Stimulated activated CD8-positive, alpha-beta memory T cell treated with anti-CD3 and anti-CD28 coated beads, Interleukin-4, amount 100 ng/mL, for 48 hours (primary cell): ENCODE measurements around the gene ABCA13.
"Not testable (repeated sequence)": the region's sequence is repeated elsewhere in the genome, so short reads cannot be mapped to it uniquely, and the experiment has no call there.

Experiments used
- DNase-seq: peaks from one replicate; pipeline ENCODE4 v3.0.0-alpha.2; 2020

Gene ABCA13

DNA sequence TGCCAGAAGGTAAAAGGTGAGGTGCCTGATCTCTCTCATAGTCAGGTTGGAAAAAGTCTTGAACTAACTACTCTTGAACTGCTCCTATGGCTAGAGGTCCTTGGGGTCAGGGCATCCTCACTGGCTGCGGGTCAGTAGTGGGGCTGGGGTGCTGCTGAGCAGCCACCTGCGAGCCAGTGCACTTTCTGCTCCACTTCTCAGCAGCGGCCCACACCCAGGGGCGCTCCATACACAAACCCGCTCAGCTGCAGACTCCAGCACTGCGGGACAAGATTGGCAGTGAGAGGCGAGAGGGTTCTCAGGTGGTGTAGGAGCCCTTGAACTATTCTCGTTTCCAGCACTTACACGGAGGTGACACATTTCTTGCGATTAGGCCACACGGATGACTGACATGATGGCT, 6.0 kb downstream of the ABCA13 start:
- no peak for DNase-seq

DNA sequence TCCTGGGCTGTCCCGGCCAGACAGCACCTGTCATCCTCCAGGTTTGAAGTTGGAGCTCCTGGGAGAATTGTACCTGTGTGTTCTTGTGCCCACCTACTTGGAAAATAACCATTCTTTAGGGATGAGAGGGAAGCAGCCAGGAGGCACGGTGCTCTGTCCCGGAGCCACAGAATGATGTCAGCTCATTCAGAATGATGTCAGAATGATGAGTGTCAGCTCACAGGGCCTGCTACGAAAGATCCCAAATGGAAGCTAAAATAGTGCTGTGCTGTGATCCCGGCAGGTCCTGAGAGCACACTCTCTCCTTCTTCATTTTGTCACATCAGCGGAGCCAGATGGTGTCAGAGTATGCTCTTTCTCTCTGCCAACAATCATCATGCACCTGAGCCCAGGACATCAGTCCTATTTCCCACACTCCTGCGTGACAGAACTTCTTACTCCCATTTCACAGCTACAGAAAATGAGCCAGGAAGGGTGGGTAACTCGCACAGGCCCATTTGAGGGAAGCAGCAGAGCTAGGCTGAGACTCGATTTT, 8.3 kb downstream of the ABCA13 start:
- DNase-seq = no peak

DNA sequence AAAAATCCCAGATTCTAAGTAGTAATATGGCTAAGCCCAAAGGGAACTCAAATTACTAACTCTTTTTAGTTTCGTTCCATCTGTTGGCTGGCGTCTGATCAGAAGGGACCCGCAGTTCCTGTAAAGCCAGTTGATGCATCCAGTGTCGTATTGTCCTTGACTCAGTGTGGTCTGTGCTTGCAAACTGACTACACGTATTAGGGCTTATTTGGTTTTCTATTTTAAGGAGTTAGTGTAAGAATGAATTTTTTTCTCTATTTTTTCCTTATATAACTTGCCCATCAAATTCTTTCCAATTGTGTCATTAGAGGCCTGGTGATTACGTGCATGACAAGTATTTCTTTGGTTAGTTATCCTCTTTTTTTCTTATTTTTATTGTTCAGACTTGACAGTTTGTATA, 9.7 kb downstream of the ABCA13 start:
- no peak for DNase-seq

DNA sequence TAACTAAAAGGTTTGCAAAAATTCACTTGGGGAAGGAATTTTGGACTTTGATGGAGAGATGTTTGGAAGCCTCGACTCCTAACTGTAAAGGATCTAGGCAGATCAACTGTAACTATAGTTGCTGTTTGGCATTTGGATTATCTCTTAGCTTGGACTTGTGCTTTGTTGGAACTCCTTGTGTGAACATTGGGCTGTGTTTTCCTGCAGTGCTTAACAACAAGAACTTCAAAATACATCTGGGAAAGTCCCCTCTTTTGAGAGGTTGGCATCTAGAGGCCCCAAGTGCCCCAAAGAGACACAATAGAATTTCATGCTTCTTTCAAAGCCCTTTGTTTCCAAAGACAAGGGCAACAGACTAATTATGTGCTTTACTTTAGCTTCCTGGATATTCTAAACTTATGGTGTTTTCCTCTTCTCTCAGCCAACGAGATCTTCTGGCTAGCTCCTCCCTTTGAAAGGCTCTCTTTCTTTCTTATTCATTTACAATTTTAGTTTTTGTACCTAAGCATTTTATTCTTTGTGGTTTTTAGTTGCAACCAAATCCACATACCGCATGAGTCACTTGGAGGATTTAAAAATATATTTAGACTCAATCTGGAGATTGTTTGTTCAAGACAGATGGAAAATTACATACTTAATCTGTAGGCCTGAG, 11.6 kb downstream of the ABCA13 start:
- no peak for DNase-seq

DNA sequence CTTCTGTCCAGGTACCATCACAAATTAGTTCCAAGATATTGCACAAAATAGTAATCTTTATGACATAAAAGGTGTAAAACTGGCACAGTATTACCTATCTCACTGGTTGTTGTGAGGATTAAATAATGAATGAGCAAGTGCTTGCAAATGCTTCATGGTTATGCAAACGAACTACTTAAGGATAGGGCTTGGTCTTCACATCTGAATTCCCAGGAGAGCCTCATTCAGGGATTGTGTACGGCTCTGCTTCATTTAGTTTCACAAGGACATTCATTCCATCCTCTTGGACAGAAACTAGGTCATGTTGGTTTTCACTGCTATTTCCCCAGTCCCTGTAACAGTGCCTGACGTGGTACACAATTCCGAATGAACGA, 12.1 kb downstream of the ABCA13 start:
- DNase-seq = no peak

GRCh38 chr7:48183965-48184364, 12.7 kb downstream of the ABCA13 start:
- no peak for DNase-seq

DNA sequence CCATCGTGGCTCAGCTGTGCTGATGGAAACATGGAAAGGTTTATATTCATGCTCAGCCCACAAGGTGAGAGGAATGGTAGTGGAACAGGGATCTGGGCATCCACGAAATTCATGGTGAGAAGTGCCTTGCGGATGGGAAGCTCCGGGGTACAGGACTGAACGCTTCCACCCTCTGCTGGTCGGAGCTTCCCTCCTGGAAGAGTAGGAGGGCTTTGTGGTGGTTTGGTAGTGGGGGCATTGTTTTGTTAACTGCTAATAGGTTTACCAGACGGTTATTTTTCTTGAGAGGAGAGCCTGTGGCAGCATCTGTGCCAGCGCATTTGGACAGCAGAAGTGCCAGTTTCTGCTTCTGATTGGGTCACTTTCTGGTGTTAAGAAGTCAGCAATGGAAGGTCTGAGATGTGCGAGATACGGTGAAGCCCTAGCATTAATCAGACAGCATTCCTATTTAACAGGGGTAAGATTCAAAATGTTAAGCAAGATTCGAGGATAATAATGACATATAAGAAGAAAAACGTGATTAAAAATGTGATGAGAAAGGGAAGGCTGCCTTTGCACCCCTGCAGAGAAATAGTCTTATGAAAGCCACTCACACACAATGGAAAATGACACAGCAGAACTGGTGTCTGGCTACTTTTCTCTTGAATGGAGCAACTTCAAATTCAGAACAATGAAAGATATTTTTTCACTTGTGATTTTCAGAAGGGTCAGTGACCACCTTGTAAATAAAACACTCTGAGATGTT, 17.7 kb downstream of the ABCA13 start:
- no peak for DNase-seq

DNA sequence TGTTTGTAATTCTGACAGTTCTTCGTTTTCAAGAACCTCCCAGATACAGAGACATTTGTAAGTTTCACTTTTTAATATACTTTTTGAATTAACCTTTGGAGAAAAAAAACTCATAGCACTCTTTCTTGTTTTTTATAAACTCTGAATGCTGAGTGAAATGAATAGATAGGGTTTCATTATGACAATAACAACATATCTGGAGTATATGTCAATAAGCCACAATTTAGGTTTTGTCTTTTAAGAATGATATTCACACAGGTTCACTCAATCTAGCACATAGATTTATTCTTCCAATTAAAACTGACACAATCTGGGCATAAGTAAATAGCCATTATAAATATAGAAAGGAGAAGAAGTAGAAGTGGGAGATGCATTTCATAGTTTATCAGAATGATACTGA, 21.7 kb downstream of the ABCA13 start:
- no peak for DNase-seq

- DNase-seq = no peak
Measured at GRCh38 chr7:48193421-48193820, 22.2 kb downstream of the ABCA13 start.

GRCh38 chr7:48200946-48201589, 29.8 kb downstream of the ABCA13 start:
- not testable (repeated sequence) for DNase-seq

- not testable (repeated sequence) for DNase-seq
Measured at GRCh38 chr7:48202916-48203315, 31.7 kb downstream of the ABCA13 start.

DNA sequence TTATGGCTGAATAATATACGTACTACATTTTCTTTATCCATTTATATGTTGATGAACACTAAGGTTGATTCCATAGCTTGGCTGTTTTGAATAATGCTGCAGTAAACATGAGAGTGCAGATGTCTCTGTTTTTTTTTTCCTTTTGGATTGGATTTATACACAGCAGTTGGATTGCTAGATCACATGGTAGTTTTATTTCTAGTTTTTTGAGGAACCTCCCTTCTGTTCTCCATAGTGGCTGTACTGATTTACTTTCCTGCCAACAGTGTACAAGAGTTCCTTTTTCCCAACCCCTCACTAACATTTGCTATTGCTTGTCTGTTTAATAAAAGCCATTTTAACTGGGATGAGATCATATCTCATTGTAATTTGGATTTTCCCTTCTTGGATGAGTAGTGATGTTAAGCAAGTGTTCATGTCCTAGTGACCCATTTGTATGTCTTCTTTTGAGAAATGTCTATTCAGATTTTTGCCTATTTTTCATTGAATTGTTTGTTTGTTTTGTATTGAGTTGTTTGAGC, 36.0 kb downstream of the ABCA13 start:
- DNase-seq = no peak

- no peak for DNase-seq
Measured at GRCh38 chr7:48209004-48209600, 37.8 kb downstream of the ABCA13 start.

DNA sequence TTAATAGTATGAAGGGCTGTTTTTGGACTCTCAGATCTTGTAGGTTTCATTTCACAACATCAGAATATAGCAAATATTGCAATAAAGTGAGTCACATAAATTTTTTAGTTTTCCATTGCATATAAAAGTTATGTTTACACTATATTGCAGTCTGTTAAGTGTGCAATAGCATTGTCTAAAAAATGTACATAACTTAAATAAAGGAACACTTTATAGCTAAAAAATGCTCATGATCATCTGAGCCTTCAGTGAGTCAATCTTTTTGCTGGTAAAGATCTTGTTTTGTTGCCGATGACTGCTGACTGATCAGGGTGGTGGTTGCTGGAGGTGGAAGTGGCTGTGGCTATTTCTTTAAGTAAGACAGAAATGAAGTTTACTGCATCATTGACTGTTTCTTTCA, 42.0 kb downstream of the ABCA13 start:
- DNase-seq = no peak

GRCh38 chr7:48217266-48217665, 46.0 kb downstream of the ABCA13 start:
- DNase-seq = no peak

DNA sequence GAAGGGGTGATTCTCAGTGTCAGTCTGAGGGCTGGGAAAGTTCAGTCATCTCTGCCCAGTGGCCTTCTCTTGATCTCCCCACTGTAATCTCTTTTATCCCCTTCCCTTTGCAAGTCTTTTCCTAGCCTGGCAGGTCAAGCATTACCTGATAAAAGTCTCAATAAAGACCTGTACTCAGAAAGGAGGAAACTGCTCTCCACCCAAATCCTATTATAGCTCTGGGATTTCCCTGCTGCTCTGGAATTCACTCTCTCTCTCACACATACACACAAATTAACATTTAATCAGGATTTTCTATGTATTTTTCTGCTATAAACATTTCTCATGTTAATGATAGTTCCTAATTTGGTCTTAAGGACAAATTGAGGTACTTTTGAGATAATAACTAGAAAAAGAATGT, 46.5 kb downstream of the ABCA13 start:
- DNase-seq = no peak

- DNase-seq = no peak
Measured at GRCh38 chr7:48224042-48224441, 52.8 kb downstream of the ABCA13 start.

DNA sequence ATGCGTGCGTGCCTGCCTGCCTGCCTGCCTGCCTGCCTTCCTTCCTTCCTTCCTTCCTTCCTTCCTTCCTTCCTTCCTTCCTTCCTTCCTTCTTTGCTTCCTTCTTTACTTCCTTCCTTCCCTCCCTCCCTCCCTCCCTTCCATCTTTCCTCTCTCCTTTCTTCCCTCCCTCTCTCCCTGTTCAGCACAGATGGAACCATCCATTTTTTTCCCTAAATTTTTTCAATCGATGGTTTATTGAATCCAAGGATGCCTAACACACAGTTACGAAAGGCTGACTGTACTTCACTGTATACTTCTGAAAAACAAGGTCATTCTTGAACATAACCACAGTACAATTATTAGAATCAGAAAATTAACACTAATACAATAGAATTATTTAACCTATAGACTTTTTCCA, 53.8 kb downstream of the ABCA13 start:
- DNase-seq = no peak

DNA sequence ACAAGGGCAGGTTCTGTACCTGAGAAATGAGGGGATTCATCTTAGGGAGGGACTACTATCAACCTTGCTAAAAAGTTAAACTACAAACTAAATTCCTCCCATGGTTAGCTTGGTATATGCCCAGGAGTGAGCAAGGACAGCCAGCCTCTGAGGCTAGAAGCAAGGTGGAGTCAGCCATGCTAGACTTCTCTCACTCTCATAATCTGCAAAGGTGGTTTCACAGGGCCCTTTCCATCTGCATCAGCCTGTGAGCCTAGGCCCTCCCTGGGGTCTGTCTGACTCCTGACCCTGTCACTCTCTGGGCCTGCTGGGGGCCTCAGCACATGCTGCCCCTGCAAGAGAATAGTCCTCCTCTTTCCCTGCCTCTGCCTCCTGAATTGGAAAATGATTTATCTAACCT, 66.1 kb downstream of the ABCA13 start:
- no peak for DNase-seq

DNA sequence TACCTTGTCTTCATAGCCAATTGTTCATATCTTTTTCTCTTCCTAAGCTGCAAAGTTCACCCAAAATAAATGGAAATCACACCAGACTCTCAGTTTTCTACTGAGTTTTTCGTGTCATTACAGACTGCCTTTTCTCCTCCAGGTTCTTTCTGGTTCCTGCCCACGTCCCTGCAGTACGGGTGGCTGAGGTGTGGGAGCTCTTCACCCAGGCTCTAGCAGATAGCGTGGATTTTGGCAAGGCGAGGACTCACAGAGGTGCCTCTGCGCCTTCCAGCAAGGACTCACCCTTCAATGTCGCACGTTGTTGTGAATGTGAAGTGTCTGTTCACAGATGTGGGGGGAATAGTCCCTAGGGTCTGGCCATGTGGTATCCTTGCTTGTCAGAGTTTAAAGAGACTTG, 71.6 kb downstream of the ABCA13 start:
- DNase-seq = no peak

DNA sequence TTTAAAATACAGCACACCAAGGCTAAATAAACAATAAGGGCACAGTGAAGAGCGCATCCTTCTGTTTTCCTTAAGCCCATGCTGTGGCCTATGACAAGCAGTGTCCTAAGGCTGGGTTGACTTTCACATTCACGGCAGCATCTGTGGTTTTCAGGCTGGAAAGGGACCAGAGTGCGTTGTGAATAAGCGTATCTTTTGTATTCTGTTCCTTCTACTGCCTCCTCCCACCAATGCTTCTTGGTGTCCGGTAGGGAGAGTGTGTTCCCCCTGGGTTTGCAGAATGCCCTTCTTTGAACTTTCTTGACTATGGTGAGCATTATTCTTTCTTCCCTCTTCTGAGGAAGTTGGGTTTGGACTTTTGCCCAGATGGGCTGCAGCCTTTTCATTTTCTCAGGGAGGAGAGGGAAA, 73.6 kb downstream of the ABCA13 start:
- DNase-seq = no peak

DNA sequence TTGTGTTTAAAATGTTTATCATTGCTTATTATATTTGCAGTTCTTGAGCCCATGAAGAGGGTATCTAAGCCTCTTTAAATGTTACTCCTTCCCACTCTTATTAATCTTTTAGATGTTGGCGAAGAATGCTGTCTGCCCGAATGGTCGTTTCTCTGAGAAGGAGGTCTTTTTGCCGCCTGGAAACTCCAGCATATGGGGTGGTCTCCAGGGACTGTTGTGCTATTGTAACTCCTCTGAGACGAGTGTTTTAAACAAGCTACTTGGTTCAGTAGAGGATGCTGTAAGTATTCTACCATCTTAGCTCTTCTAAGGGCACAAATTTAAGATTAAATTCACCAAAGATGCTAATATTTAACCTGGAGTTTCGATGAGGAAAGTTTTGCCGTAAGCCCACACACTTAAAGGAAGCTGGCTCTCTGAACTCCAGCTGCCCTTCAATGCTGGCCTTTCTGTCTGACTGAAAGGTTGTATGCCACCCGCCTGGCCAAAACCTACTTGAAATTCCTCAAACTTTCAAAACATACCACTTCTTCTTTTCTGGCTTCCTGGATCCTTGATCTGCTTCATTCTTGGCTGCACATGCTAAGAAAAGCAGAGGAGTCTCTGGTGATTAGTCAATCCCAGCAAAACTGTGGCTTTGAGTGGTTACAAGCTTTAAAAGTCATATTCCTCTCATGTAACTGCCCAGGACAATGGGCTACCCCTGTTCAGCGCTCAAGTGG, 74.7 kb downstream of the ABCA13 start:
- DNase-seq = no peak

GRCh38 chr7:48249166-48249565, 77.9 kb downstream of the ABCA13 start:
- DNase-seq = no peak
